ENCODE data around the gene HEMGN. TPM values are rescaled to one million over a fixed set of nuclear protein-coding genes. Genes with fewer than 3 reads are reported as not detected.
"Not testable (repeated sequence)": the region's sequence is repeated elsewhere in the genome, so short reads cannot be mapped to it uniquely, and the experiment has no call there.

Gene HEMGN
- polyA plus RNA-seq, 3 donors, result 0.18 TPM; not detected in 2

DNA sequence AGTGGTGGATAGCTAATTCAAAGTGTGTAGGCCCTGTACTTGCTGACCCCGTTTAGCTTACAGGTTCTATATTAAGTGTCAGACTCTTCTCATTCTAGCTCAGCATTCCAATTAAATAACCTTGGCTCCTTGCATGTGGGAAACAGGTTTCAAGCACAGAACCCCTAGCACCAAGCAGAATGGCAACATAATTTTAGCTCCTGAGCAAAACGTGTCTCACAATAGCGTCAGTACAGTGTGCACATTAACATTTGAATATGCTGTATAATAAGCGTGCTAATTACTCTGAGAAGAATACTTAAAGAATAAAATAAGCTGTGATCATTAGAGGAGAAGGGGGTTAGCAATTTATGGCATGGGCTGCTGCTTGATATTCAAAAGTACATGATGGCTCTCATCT, 24.2 kb upstream of the HEMGN start:
- WGBS (ENCODE audit: insufficient coverage), result 100% methylated on average over 1 of the region's 4 CpGs
- intact Hi-C loops (cut with micrococcal nuclease), result no loop called here
- Histone ChIP-seq H3K9me3 (replicated peaks in 1 of 2; ENCODE audit: control insufficient read depth in 1 of 2, insufficient read depth in 1 of 2, low read length in 2 of 2) (no peaks in the 10 kb centered on the region), H3K36me3 (replicated peaks in 1 of 2; ENCODE audit: control insufficient read depth in 1 of 2, insufficient read depth in 2 of 2, low read length in 2 of 2) (no peaks in the 10 kb centered on the region), H3K79me2 (ENCODE audit: insufficient read depth, low read length) (no peaks in the 10 kb centered on the region), H3K4me3 (replicated peaks in 1 of 3; ENCODE audit: low read depth in 2 of 3, low read length in 3 of 3) (no peak overlapping the region), H3K27me3 (ENCODE audit: control insufficient read depth in 2 of 2, insufficient read depth in 2 of 2, low read length in 2 of 2) (no peaks in the 10 kb centered on the region), H3K27ac (ENCODE audit: low read depth in 1 of 2, low read length in 2 of 2) (no peak overlapping the region), H4K20me1 (ENCODE audit: insufficient read depth, low read length) (no peaks in the 10 kb centered on the region), H3K4me1 (ENCODE audit: control insufficient read depth in 1 of 2, insufficient read depth in 2 of 2, low read length in 2 of 2) (no peaks in the 10 kb centered on the region), H3K9ac (ENCODE audit: insufficient read depth, low read length, poor library complexity, severe bottlenecking) (no peak overlapping the region), H2AFZ (ENCODE audit: insufficient read depth, low read depth, low read length, poor library complexity, severe bottlenecking) (no peak overlapping the region), H3K4me2 (replicated peaks; ENCODE audit: extremely low read depth, low read length, poor library complexity, severe bottlenecking) (no peak overlapping the region)
- peaks cover 0 to 2% (median 2%) of the 10 kb centered on the region in 3 donors for H3K27me3 Mint-ChIP-seq (ENCODE audit: low read depth in 3 of 3)
- no peaks in the 10 kb centered on the region for H3K4me1 Mint-ChIP-seq
- no peak overlapping the region for H3K27ac Mint-ChIP-seq
- H3K9me3 Mint-ChIP-seq, result no peaks in the 10 kb centered on the region
- no peaks in the 10 kb centered on the region for H3K36me3 Mint-ChIP-seq
- H3K4me3 Mint-ChIP-seq, result no peak overlapping the region
- TF ChIP-seq, protein P1, sequence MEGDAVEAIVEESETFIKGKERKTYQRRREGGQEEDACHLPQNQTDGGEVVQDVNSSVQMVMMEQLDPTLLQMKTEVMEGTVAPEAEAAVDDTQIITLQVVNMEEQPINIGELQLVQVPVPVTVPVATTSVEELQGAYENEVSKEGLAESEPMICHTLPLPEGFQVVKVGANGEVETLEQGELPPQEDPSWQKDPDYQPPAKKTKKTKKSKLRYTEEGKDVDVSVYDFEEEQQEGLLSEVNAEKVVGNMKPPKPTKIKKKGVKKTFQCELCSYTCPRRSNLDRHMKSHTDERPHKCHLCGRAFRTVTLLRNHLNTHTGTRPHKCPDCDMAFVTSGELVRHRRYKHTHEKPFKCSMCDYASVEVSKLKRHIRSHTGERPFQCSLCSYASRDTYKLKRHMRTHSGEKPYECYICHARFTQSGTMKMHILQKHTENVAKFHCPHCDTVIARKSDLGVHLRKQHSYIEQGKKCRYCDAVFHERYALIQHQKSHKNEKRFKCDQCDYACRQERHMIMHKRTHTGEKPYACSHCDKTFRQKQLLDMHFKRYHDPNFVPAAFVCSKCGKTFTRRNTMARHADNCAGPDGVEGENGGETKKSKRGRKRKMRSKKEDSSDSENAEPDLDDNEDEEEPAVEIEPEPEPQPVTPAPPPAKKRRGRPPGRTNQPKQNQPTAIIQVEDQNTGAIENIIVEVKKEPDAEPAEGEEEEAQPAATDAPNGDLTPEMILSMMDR (IDR thresholded peaks at IDR 0.05), result no peak
- DNase-seq, result no peak

DNA sequence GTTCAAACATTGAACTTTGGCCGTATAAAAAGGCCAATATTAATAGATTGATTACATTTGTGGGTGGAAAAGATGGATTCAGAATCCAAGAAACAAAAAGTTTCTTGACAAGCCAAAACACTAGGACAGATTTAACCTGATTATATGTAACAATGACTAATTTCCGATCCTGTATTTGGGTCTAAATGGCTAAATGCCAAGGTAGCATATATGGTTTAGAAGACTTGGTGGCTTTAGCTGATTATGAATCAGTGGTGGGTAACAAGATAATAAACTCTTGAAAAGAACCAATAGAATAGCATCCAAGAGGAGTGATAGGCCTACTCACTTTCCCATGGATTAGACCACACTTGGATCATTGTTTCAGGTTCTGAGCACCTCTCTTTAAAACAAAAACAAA, 23.4 kb upstream of the HEMGN start:
- no peaks in the 10 kb centered on the region for H3K4me1 Mint-ChIP-seq
- no peak overlapping the region for H3K4me2 ChIP-seq (replicated peaks; ENCODE audit: extremely low read depth, low read length, poor library complexity, severe bottlenecking)
- no peak overlapping the region for H3K4me3 Mint-ChIP-seq
- H3K9me3 ChIP-seq (replicated peaks in 1 of 2; ENCODE audit: control insufficient read depth in 1 of 2, insufficient read depth in 1 of 2, low read length in 2 of 2), result no peaks in the 10 kb centered on the region
- H4K20me1 ChIP-seq (ENCODE audit: insufficient read depth, low read length), result no peaks in the 10 kb centered on the region
- no peak overlapping the region for H3K9ac ChIP-seq (ENCODE audit: insufficient read depth, low read length, poor library complexity, severe bottlenecking)
- H3K27me3 Mint-ChIP-seq (ENCODE audit: low read depth in 3 of 3), result peaks cover 0 to 2% (median 2%) of the 10 kb centered on the region in 3 donors
- H3K4me1 ChIP-seq (ENCODE audit: control insufficient read depth in 1 of 2, insufficient read depth in 2 of 2, low read length in 2 of 2), result no peaks in the 10 kb centered on the region
- intact Hi-C loops (cut with micrococcal nuclease), result no loop called here
- H3K36me3 ChIP-seq (replicated peaks in 1 of 2; ENCODE audit: control insufficient read depth in 1 of 2, insufficient read depth in 2 of 2, low read length in 2 of 2), result no peaks in the 10 kb centered on the region
- H3K27ac Mint-ChIP-seq, result no peak overlapping the region
- WGBS (ENCODE audit: insufficient coverage), result no CpG with 5 or more reads among the region's 2 CpGs
- H3K4me3 ChIP-seq (replicated peaks in 1 of 3; ENCODE audit: low read depth in 2 of 3, low read length in 3 of 3), result no peak overlapping the region
- H3K9me3 Mint-ChIP-seq, result no peaks in the 10 kb centered on the region
- H3K27me3 ChIP-seq (ENCODE audit: control insufficient read depth in 2 of 2, insufficient read depth in 2 of 2, low read length in 2 of 2), result no peaks in the 10 kb centered on the region
- DNase-seq, result no peak
- H3K79me2 ChIP-seq (ENCODE audit: insufficient read depth, low read length), result no peaks in the 10 kb centered on the region
- H3K36me3 Mint-ChIP-seq, result no peaks in the 10 kb centered on the region
- TF ChIP-seq, protein P1 (IDR thresholded peaks at IDR 0.05), result no peak
- no peak overlapping the region for H3K27ac ChIP-seq (ENCODE audit: low read depth in 1 of 2, low read length in 2 of 2)
- H2AFZ ChIP-seq (ENCODE audit: insufficient read depth, low read depth, low read length, poor library complexity, severe bottlenecking), result no peak overlapping the region

DNA sequence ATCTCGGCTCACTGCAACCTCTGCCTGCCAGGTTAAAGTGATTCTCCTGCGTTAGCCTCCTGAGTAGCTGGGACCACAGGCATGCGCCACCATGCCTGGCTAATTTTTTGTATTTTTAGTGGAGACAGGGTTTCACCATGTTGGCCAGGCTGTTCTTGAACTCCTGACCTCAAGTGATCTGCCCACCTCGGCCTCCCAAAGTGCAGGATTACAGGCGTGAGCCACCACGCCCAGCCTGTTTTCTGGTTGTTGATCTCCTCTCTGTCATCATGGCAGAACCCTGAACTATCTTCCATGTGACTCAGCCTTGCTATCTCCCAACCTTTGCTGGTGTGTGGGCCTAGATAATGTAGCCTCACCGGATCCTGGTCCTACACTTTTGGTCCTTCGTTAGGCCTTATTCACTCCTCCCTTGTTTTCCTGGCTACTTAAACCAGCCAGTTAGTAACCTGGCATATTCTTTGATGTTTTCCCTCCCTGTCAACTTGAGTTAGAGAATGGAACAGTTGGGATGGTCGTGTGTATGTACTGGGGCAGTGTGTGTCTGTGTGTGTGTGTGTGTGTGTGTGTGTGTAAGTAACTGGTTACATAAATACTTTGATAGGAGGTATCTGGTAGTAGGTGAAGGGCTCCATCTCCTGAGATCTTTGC, 22.8 kb upstream of the HEMGN start:
- 100% methylated on average over 4 of the region's 9 CpGs for WGBS (ENCODE audit: insufficient coverage)
- H3K79me2 ChIP-seq (ENCODE audit: insufficient read depth, low read length); H2AFZ ChIP-seq (ENCODE audit: insufficient read depth, low read depth, low read length, poor library complexity, severe bottlenecking); H3K27me3 ChIP-seq (ENCODE audit: control insufficient read depth in 2 of 2, insufficient read depth in 2 of 2, low read length in 2 of 2); H3K36me3 ChIP-seq (replicated peaks in 1 of 2; ENCODE audit: control insufficient read depth in 1 of 2, insufficient read depth in 2 of 2, low read length in 2 of 2); H3K9ac ChIP-seq (ENCODE audit: insufficient read depth, low read length, poor library complexity, severe bottlenecking); H4K20me1 ChIP-seq (ENCODE audit: insufficient read depth, low read length); H3K4me1 ChIP-seq (ENCODE audit: control insufficient read depth in 1 of 2, insufficient read depth in 2 of 2, low read length in 2 of 2); H3K27ac Mint-ChIP-seq; H3K27me3 Mint-ChIP-seq (ENCODE audit: low read depth in 3 of 3); H3K4me2 ChIP-seq (replicated peaks; ENCODE audit: extremely low read depth, low read length, poor library complexity, severe bottlenecking); H3K27ac ChIP-seq (ENCODE audit: low read depth in 1 of 2, low read length in 2 of 2); H3K4me1 Mint-ChIP-seq; intact Hi-C loops (cut with micrococcal nuclease); H3K4me3 Mint-ChIP-seq; H3K36me3 Mint-ChIP-seq; H3K9me3 ChIP-seq (replicated peaks in 1 of 2; ENCODE audit: control insufficient read depth in 1 of 2, insufficient read depth in 1 of 2, low read length in 2 of 2); H3K4me3 ChIP-seq (replicated peaks in 1 of 3; ENCODE audit: low read depth in 2 of 3, low read length in 3 of 3); DNase-seq; H3K9me3 Mint-ChIP-seq: not testable (repeated sequence)

Data from CD14-positive monocyte (primary cell).